Activated CD4-positive, alpha-beta T cell treated with anti-CD3 and anti-CD28 coated beads for 36 hours (primary cell): ENCODE data around the gene MALT1. TPM values are rescaled to one million over a fixed set of nuclear protein-coding genes. Genes with fewer than 3 reads are reported as not detected.
A peak's percentile ranks its signal among the peaks of the same experiment; 100 is the strongest.
"Not testable (repeated sequence)": the region's sequence is repeated elsewhere in the genome, so short reads cannot be mapped to it uniquely, and the experiment has no call there.

ENCODE experiments used
- ATAC-seq: fragments of 200-7000 bp; cut with Tn5 transposase; one replicate; pipeline ENCODE4 v1.10.0; 2021; ENCODE audit warnings: mild to moderate bottlenecking, moderate library complexity
- CTCF ChIA-PET: fragments of 350-600 bp; sonication (Branson Sonifier 250); formaldehyde crosslinking; loops from one replicate; lab custom pipeline; 2021; ENCODE audit warnings: antibody characterized with exemption; lab: Charles Lee
- POLR2A ChIA-PET: fragments of 350-600 bp; sonication (Branson Sonifier 250); formaldehyde crosslinking; loops from one replicate; lab custom pipeline; 2021; ENCODE audit warnings: antibody characterized with exemption, inconsistent platforms; lab: Charles Lee
- DNase-seq: peaks from one replicate; pipeline ENCODE4 v3.0.0-alpha.2; 2020
- H3K27ac Mint-ChIP-seq: one replicate; pipeline ENCODE4 v1.8.0; 2021; ENCODE audit warnings: mixed read lengths
- H3K27me3 Mint-ChIP-seq: one replicate; pipeline ENCODE4 v1.8.0; 2021; ENCODE audit warnings: mixed read lengths
- H3K36me3 Mint-ChIP-seq: one replicate; pipeline ENCODE4 v1.8.0; 2021; ENCODE audit warnings: low read depth, mixed read lengths
- H3K4me1 Mint-ChIP-seq: one replicate; pipeline ENCODE4 v1.8.0; 2021; ENCODE audit warnings: mixed read lengths
- H3K4me3 Mint-ChIP-seq: one replicate; pipeline ENCODE4 v1.8.0; 2021; ENCODE audit warnings: mild to moderate bottlenecking, moderate library complexity, mixed read lengths
- H3K9me3 Mint-ChIP-seq: one replicate; pipeline ENCODE4 v1.8.0; 2021; ENCODE audit warnings: low read depth, mixed read lengths
- intact Hi-C, 2 experiments: fragments of 100-400 bp; cut with DNase I in 1 of 2; cut with micrococcal nuclease in 1 of 2; formaldehyde crosslinking; loops; one replicate each; pipeline versions ENCODE4 v1.14.2 to v1.15.1; 2022 to 2024; cut with DNase I, micrococcal nuclease
- total RNA-seq, 2 experiments: library from RNA; stranded (reverse); gene quantifications; one replicate each; pipeline ENCODE4 v1.2.3, GENCODE V29; 2021

MALT1 gene
- total RNA-seq, 2 experiments from 2014 or later = 39.3 to 40.5 TPM

- Mint-ChIP-seq H3K27me3 (peaks cover 4% of the 10 kb centered on the region), H3K9me3 (no peaks in the 10 kb centered on the region), H3K4me3 (no peak overlapping the region), H3K27ac (no peak overlapping the region), H3K36me3 (no peaks in the 10 kb centered on the region), H3K4me1 (peaks cover 31% of the 10 kb centered on the region)
- DNase-seq (no peak), ATAC-seq (no peak)
- intact Hi-C loops = no loop called here
- POLR2A ChIA-PET = no interaction called here
- CTCF ChIA-PET = interaction anchor here (1.1 to 1.6 kb wide), 2 partner anchors 14 to 125 kb away, joined by 3 to 7 read pairs; no protein-coding TSS in a partner anchor
Measured at GRCh38 chr18:58639237-58639636, 32.0 kb upstream of the MALT1 start.

GRCh38 chr18:58639751-58640427 lies 31.4 kb upstream of the MALT1 start:
- ChIA-PET CTCF (interaction anchor here (1.1 to 1.6 kb wide), 2 partner anchors 15 to 124 kb away, joined by 3 to 7 read pairs; no protein-coding TSS in a partner anchor), POLR2A (no interaction called here)
- no peak overlapping the region for H3K27ac Mint-ChIP-seq

GRCh38 chr18:58640428-58640805 lies 30.8 kb upstream of the MALT1 start:
- peaks cover 4% of the 10 kb centered on the region for H3K27me3 Mint-ChIP-seq
- ChIA-PET POLR2A (no interaction called here), CTCF (interaction anchor here (0.6 to 1.6 kb wide), 3 partner anchors 15 to 255 kb away, joined by 3 to 7 read pairs (median 3); no protein-coding TSS in a partner anchor)
- intact Hi-C loops = no loop called here
- no peaks in the 10 kb centered on the region for H3K9me3 Mint-ChIP-seq
- ATAC-seq (no peak), DNase-seq (no peak)
- H3K27ac Mint-ChIP-seq = no peak overlapping the region
- H3K36me3 Mint-ChIP-seq = no peaks in the 10 kb centered on the region
- peaks cover 24% of the 10 kb centered on the region for H3K4me1 Mint-ChIP-seq
- H3K4me3 Mint-ChIP-seq = no peak overlapping the region

More at GRCh38 chr18:58639751-58640427, 31.4 kb upstream of the MALT1 start:
- intact Hi-C loops = no loop called here
- no peaks in the 10 kb centered on the region for H3K9me3 Mint-ChIP-seq
- ATAC-seq (peak; percentile 48), DNase-seq (no peak)
- no peaks in the 10 kb centered on the region for H3K36me3 Mint-ChIP-seq
- no peak overlapping the region for H3K4me3 Mint-ChIP-seq
- H3K4me1 Mint-ChIP-seq = peaks cover 26% of the 10 kb centered on the region
- H3K27me3 Mint-ChIP-seq = peaks cover 4% of the 10 kb centered on the region

- H3K4me3 Mint-ChIP-seq = no peak overlapping the region
- no peak overlapping the region for H3K27ac Mint-ChIP-seq
- H3K4me1 Mint-ChIP-seq = peaks cover 17% of the 10 kb centered on the region
- peaks cover 4% of the 10 kb centered on the region for H3K27me3 Mint-ChIP-seq
- no peaks in the 10 kb centered on the region for H3K9me3 Mint-ChIP-seq
- CTCF ChIA-PET = interaction anchor here (0.6 to 1.6 kb wide), 2 partner anchors 123 to 254 kb away, joined by 3 to 7 read pairs; no protein-coding TSS in a partner anchor
- POLR2A ChIA-PET = no interaction called here
- no peaks in the 10 kb centered on the region for H3K36me3 Mint-ChIP-seq
- intact Hi-C loops = no loop called here
- DNase-seq (no peak), ATAC-seq (peak; percentile 55)
Measured at GRCh38 chr18:58640891-58641610, 30.2 kb upstream of the MALT1 start.

- H3K9me3 Mint-ChIP-seq, POLR2A ChIA-PET, intact Hi-C loops, ATAC-seq, H3K4me3 Mint-ChIP-seq, H3K36me3 Mint-ChIP-seq, DNase-seq, H3K27me3 Mint-ChIP-seq, CTCF ChIA-PET, H3K27ac Mint-ChIP-seq: not testable (repeated sequence)
- H3K4me1 Mint-ChIP-seq = peaks cover 16% of the 10 kb centered on the region
Measured at GRCh38 chr18:58643557-58643956, 27.7 kb upstream of the MALT1 start.

GRCh38 chr18:58645398-58645797 lies 25.9 kb upstream of the MALT1 start:
- Mint-ChIP-seq H3K36me3 (peaks cover 1% of the 10 kb centered on the region), H3K9me3 (peaks cover 2% of the 10 kb centered on the region), H3K27me3 (peaks cover 3% of the 10 kb centered on the region), H3K27ac (no peak overlapping the region), H3K4me3 (no peak overlapping the region), H3K4me1 (peaks cover 22% of the 10 kb centered on the region)
- no peak for DNase-seq
- no peak for ATAC-seq
- CTCF ChIA-PET = no interaction called here
- POLR2A ChIA-PET = no interaction called here
- intact Hi-C loops = no loop called here

GRCh38 chr18:58646334-58646862 lies 24.9 kb upstream of the MALT1 start:
- peaks cover 3% of the 10 kb centered on the region for H3K27me3 Mint-ChIP-seq
- CTCF ChIA-PET = interaction anchor here (1.9 kb wide), 1 partner anchor 9 kb away, joined by 9 read pairs; no protein-coding TSS in a partner anchor
- peaks cover 29% of the 10 kb centered on the region for H3K4me1 Mint-ChIP-seq
- peaks cover 1% of the 10 kb centered on the region for H3K36me3 Mint-ChIP-seq
- H3K4me3 Mint-ChIP-seq = no peak overlapping the region
- ATAC-seq (no peak), DNase-seq (no peak)
- no peak overlapping the region for H3K27ac Mint-ChIP-seq
- H3K9me3 Mint-ChIP-seq = peaks cover 2% of the 10 kb centered on the region
- POLR2A ChIA-PET = no interaction called here
- intact Hi-C loops = no loop called here

- CTCF ChIA-PET = interaction anchor here (0.7 kb wide), 1 partner anchor 131 kb away, joined by 3 read pairs; no protein-coding TSS in a partner anchor
- intact Hi-C loops = loop anchor here in 1 of 2 experiments (1.0 kb wide), 1 partner anchor 35 kb away; no protein-coding TSS in a partner anchor
- Mint-ChIP-seq H3K36me3 (peaks cover 5% of the 10 kb centered on the region), H3K4me1 (peaks cover 59% of the 10 kb centered on the region), H3K27me3 (peaks cover 3% of the 10 kb centered on the region), H3K9me3 (peaks cover 19% of the 10 kb centered on the region), H3K27ac (no peak overlapping the region), H3K4me3 (no peak overlapping the region)
- peak; percentile 92 for ATAC-seq
- DNase-seq = peak; percentile 64
- POLR2A ChIA-PET = no interaction called here
Measured at GRCh38 chr18:58649966-58650816, 21.1 kb upstream of the MALT1 start.

- intact Hi-C loops = loop anchor here in 1 of 2 experiments (1.0 kb wide), 1 partner anchor 36 kb away; no protein-coding TSS in a partner anchor
- POLR2A ChIA-PET, H3K4me3 Mint-ChIP-seq, DNase-seq, H3K27me3 Mint-ChIP-seq, H3K36me3 Mint-ChIP-seq, H3K27ac Mint-ChIP-seq, ATAC-seq: not testable (repeated sequence)
- CTCF ChIA-PET = interaction anchor here (0.7 kb wide), 1 partner anchor 130 kb away, joined by 3 read pairs; no protein-coding TSS in a partner anchor
- Mint-ChIP-seq H3K9me3 (peaks cover 20% of the 10 kb centered on the region), H3K4me1 (peaks cover 59% of the 10 kb centered on the region)
Measured at GRCh38 chr18:58650830-58651229, 20.4 kb upstream of the MALT1 start.

GRCh38 chr18:58653144-58653722 lies 18.0 kb upstream of the MALT1 start:
- H3K36me3 Mint-ChIP-seq, POLR2A ChIA-PET, CTCF ChIA-PET, DNase-seq, H3K27ac Mint-ChIP-seq, ATAC-seq, H3K27me3 Mint-ChIP-seq, intact Hi-C loops, H3K4me3 Mint-ChIP-seq: not testable (repeated sequence)
- H3K9me3 Mint-ChIP-seq = peaks cover 18% of the 10 kb centered on the region
- H3K4me1 Mint-ChIP-seq = peaks cover 71% of the 10 kb centered on the region
